CD1c-positive myeloid dendritic cell (primary cell): ENCODE results near the gene CPLX1.

Source experiments
- DNase-seq: peaks from one replicate; pipeline ENCODE4 v3.0.0-alpha.2; 2016; ENCODE audit errors: extremely low spot score

CPLX1 gene

GRCh38 chr4:832536-832935, 6.6 kb upstream of the CPLX1 start:
- DNase-seq = no peak

- DNase-seq = no peak
Measured at GRCh38 chr4:832108-832507, 6.2 kb upstream of the CPLX1 start.

DNA sequence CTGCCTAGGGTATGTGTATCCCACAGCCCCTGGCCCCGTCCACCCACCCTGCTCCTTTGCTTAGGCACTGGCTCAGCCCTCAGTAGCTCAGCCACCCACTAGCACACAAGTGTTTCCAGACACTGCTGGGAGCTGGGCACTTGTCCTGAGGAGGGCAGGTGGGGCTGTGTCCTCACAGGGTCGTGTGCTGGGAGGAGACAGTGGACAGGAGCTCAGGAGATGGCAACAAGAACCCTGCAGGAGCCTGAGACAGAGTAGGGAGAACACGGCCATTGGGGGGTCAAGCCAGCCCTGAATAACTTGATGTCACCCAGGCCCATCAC, 5.5 kb upstream of the CPLX1 start:
- DNase-seq = no peak

GRCh38 chr4:830601-831482, 4.9 kb upstream of the CPLX1 start:
- no peak for DNase-seq

- no peak for DNase-seq
Measured at GRCh38 chr4:829761-830600, 4.1 kb upstream of the CPLX1 start.

DNA sequence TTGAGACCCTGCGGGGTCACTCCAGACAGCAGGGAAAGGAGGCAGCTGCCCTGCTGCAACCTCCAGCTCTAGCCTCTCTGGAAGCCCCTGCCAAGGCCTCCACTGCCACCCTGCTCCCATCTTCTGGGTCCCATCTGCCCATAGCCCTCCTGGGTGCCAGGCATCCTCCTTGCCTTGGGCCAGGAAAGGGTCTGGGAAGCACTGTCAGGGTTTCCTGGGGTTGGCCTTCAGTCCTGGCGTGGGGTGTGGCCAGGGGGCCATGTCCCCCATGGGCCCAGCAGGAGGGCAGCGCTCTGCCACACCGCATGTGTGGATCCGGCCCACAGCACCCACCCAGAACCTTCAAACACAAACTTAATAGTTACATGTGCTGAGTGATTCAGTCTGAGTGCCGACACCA, 3.4 kb upstream of the CPLX1 start:
- DNase-seq = no peak

GRCh38 chr4:828641-829271, 2.8 kb upstream of the CPLX1 start:
- no peak for DNase-seq

GRCh38 chr4:827209-828081, 1.5 kb upstream of the CPLX1 start:
- DNase-seq = no peak

DNA sequence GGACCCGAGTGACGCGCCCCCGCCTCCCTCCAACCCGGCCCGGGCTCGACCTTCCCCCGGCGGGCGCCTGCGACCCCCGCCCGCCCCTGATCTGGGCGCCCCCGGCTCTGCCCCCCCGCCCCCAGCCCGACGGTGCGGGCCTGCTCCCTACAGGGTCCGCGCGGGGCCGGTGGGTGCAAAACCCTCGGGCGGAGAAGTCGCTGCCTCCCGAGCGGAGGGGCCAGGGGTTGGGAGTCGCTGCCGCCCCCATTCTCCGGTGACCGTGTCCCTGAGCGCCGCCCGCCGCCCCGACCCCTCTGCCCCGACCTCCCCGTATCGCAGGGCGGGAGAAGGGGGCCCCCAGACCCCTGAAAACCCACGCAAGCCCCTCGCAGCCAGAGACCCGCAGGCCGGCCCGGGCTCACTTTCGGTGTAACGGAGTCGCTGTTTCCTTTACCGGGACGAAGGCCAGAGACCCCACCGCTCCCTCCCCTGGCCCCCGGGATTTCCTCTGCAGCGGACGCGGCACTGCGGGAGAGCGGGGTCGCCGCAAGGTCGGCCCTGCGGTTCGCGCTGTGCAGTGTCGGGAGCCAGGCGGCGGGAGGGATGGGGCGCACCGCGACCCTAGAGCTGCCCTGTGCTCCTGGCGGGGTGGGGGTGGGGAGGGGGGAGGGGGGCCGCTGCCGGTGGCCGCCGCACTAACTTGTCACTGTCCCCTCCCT, 729 bp upstream of the CPLX1 start:
- DNase-seq = no peak

- peak; percentile 27 for DNase-seq
Measured at GRCh38 chr4:825063-825970, 612 bp downstream of the CPLX1 start.

DNA sequence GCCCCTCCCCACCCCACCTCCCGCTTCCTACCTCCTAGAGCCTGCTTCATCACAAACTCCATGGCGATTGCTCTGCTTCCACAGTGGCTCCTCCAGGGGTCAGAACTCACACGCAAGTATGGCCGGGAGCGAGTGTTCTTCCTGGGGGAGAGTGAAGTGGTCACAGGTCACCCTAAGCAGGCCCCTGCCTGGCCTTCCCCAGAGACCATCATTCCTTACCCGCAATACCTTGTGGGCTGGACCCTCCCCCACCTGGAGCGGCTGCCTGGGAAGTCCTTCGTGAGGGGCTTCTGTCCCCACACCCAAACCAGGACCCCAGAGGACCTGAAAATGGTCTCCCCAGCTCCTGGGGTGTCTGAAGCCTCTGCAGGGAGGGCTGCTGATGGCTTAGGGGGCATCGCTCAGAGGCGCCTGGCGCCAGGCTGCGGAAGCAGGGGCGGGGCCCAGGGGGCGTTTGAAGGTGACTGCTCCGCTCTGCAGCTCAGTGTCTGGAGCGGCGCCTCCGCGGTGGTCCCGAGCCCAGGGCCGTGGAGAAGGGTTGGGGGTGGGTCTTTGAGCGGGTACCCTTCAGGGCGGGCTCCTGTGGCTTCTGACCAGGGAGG, 1.4 kb downstream of the CPLX1 start:
- DNase-seq = no peak

DNA sequence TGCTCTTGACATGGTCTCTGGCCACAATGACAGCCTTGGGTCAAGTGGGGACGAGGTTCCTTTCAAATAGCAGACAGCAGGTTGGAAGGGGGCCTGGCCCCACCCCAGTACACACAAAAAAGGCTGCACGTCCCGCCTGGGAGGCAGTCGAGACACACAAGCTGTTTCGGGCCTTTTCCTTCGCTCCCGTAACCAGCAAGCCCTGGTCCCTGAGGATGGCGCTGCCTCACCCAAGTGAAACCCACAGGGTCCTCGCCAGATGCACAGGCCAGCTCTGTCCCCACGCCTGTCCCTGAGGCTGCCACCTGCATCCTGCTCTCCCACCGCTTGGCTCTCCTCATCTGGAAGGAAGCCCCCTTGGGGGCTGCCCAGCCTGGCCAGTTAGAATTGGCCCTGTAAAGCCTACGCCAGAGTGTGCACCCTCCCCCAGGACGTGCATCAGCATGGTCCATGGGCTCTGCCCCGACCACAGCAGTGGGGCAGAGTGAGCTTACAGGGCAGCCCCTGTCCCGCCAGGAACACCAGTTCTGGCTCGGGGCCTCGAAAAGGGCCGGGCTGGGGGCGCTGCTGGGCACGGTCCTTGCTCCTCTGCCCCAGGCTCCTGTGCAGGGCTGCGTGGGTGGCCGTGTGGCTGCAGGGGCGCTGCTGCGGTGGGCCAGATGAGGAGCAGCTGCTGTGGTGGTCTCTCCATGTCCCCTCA, 2.0 kb downstream of the CPLX1 start:
- DNase-seq = no peak

DNA sequence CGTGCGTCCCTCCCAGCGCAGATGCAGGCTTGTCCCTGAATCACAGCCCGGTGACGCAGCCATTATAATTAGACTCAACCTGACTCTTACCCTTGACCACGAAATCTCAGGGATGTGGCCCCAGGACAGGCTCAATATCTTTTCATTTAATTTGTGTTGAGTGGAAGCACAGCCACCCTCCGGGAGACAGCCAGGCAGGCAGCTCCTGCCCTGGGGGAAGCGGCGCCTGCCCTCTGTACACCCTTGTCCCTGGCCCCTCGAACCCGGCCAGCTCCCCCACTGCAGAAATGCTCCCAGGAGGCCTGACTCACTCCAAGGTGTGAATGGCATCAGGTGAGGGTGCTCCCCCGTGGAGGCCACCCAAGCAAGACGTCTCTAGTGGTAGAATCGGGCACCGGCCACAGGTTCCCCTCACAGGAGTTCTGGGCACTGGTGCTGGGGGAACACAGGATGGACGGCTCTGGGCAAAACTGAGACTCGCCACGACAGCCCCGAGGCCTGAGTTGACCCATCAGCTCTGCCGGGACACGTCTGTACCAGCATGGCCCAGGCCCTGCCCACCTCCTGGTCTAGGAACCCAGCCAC, 2.7 kb downstream of the CPLX1 start:
- no peak for DNase-seq

- DNase-seq = no peak
Measured at GRCh38 chr4:822361-823175, 3.4 kb downstream of the CPLX1 start.

DNA sequence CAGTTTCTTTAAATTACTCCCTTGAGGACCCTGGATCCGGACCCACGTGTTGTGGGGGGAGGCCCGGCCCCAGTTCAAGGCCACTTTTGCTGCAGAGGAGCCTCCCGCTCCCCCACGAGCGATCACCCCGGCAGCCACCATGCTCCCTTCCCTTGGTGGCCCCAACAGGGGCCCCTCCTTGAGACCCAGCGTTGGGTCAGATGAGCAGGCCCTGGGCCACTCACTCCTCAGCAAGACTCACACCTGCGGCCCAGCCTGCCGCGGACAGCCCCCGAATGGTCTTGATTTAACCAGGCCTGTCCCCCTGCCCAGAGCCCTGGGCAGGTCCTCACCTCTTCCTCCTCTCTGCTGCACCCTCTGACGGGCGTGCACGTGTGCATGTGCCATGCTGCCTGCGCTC, 4.3 kb downstream of the CPLX1 start:
- DNase-seq = no peak

DNA sequence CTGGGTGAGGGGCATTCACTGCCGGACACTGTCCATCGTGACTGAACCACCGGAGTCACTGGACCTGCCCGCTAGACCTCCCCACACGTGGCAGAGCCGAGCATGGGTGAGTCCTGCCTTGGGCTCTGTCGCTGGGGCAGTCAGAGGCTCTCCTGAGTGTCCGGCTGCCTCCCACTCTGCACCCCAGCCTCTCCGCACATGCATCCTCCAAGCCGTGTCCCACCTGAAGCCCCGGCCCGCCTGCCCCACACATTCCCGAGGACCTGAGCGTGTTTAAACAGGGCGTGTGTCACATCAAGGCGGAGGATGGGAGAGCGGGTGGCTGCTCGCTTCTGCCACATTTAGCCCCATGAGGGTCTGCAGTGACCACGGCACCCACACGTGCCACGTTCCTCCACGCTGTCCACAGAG, 4.7 kb downstream of the CPLX1 start:
- no peak for DNase-seq
